Frontal cortex (tissue), 4 donors: ENCODE data around the gene SLC7A11. TPM values are rescaled to one million over a fixed set of nuclear protein-coding genes. Genes with fewer than 3 reads are reported as not detected.

Experiments
- DNase-seq, 2 donors: peaks; one replicate each; pipeline ENCODE4 v3.0.0; 2012; ENCODE audit warnings: low spot score in 2 of 2
- FAIRE-seq: peaks from 2 replicates; lab custom pipeline; 2012; peaks lifted over from hg19 to GRCh38; lab: Jason Lieb, UNC
- total RNA-seq: library from RNA; depleted of rRNA; stranded (reverse); fragments of >200 nt; gene quantifications from one replicate; pipeline ENCODE4 v1.2.3, GENCODE V29; 2014
- donor health status: control.
- donor health status: control.
- donor health status: control.

The SLC7A11 gene
- total RNA-seq, 1 donor from 2014 or later, result 33.0 TPM

- no peak for FAIRE-seq
- DNase-seq, result no peak
These were observed 64.7 kb downstream of the SLC7A11 start for GRCh38 chr4:138177278-138177968.

GRCh38 chr4:138174981-138175794 is 67.0 kb downstream of the SLC7A11 start:
- no peak for DNase-seq
- FAIRE-seq, result no peak

DNA sequence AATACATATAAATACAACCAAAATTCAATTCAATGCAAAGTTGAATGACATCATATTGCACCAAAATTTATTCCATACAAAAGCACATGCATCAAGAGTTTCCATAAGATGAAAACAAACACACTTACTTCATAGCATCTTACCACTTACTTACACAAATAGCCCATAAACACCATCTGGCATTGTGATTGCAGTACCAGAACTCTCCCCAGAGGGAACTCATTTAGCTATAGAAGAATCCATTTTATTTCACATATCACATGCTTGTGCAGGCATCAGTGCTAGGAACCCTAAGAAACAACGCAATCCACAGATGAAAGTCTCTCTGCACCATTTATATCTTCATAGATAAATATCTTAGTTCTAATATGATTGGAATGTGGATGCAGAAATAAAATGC is 77.9 kb downstream of the SLC7A11 start:
- DNase-seq (no peak), FAIRE-seq (no peak)

GRCh38 chr4:138163171-138163570 is 79.0 kb downstream of the SLC7A11 start:
- no peak for FAIRE-seq
- no peak for DNase-seq

- DNase-seq, result no peak
- no peak for FAIRE-seq
These were observed 79.9 kb downstream of the SLC7A11 start for GRCh38 chr4:138162259-138162658.

DNA sequence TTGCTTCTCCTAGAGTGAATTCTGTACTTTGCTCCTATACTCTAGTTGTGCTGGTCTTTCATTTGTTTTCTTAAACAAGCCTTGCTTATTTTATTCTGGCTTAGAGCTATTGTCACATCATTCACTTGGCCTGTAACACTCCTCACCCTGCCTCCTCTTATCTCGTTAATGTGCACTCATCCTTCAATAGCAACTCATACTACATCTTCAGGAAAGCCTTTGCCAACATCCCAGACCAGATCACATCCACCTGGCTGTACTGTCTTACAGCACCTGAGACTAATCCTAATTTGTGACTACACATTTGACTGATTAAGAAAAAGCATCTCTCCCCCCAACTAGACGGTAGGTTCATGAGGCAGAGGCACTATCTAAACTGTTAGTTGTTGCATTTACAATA is 80.8 kb downstream of the SLC7A11 start:
- FAIRE-seq, result no peak
- DNase-seq, result no peak

GRCh38 chr4:138158746-138159297 is 83.3 kb downstream of the SLC7A11 start:
- DNase-seq (no peak), FAIRE-seq (no peak)

DNA sequence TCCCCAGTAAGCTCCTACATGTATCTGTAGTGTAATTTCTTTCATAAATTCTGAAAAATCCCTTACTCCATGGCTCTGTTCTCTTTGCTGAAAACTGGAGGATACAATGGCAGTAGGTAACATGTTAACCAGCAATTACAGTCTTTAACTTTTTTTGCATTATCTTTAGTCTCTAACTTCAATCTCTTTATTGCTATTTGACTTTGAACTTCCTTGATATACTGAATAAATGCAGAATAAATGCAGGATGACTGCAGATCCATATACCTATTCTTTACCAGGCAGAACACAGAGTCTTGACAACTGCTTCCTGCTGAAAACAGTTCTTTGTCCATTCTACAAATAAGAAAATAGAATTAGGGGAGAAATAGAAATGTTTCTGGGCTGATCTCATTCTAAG is 101.3 kb downstream of the SLC7A11 start:
- DNase-seq (no peak), FAIRE-seq (no peak)

GRCh38 chr4:138138774-138139173 is 103.4 kb downstream of the SLC7A11 start:
- DNase-seq, result no peak
- no peak for FAIRE-seq

GRCh38 chr4:138135610-138136009 is 106.5 kb downstream of the SLC7A11 start:
- no peak for DNase-seq
- no peak for FAIRE-seq

DNA sequence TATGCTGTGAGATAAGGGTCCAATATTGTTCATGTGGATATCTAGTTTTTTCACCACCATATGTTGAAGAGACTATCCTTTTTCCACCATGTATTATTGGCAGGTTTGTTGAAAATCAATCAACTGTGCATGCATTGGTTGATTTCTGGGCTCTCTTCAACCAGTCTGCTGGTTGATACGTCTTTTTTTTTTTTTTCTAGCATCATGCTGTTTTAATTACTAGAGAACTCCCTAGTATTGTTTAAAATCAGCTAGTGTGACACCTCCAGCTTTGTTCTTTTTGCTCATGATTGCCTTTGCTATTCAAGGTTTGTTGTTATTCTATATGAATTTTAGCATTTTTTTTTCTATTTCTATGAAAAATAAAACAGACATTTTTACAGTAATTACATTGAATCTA is 123.9 kb downstream of the SLC7A11 start:
- DNase-seq, result no peak
- no peak for FAIRE-seq

GRCh38 chr4:138115053-138115452 is 127.1 kb downstream of the SLC7A11 start:
- no peak for FAIRE-seq

DNA sequence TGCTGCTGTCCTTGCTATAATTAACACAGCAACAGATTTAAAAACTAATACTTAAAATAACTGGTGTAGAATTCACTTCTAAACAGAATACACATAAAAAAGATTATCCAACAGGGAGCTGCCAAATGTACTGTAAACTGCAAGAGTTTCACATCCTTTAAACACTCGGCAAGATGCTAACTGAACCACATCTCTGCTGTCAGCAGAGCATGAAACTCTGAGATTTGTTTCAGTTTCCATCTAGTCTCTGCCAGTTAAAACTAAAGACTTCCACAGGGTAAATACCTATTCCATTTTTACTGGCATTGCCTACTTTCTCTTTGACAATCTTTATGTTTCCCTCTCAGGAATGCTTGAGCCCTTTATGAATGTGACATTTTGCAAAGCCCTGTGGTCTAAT is 127.7 kb downstream of the SLC7A11 start:
- DNase-seq (no peak), FAIRE-seq (no peak)

More at GRCh38 chr4:138115053-138115452, 127.1 kb downstream of the SLC7A11 start:
- no peak for DNase-seq
